Suprapubic skin (tissue), 4 donors: ENCODE measurements around the gene CFAP100. TPM values are rescaled to one million over a fixed set of nuclear protein-coding genes. Genes with fewer than 3 reads are reported as not detected.

Experiments used
- DNase-seq, 2 donors: peaks; one replicate each; pipeline ENCODE4 v3.0.0-alpha.2; 2019; ENCODE audit warnings: low spot score in 2 of 2
- H3K27ac ChIP-seq: fragments of 200-600 bp; sonication (generic); one replicate; pipeline ENCODE4 v1.5.1; 2019
- H3K27me3 ChIP-seq: fragments of 200-600 bp; sonication (generic); one replicate; pipeline ENCODE4 v1.5.1; 2019
- H3K36me3 ChIP-seq: fragments of 200-600 bp; sonication (generic); one replicate; pipeline ENCODE4 v1.5.1; 2019
- H3K4me1 ChIP-seq: fragments of 200-600 bp; sonication (generic); one replicate; pipeline ENCODE4 v1.5.1; 2019
- H3K4me3 ChIP-seq: fragments of 200-600 bp; sonication (generic); one replicate; pipeline ENCODE4 v1.5.1; 2019; ENCODE audit warnings: mild to moderate bottlenecking
- H3K9me3 ChIP-seq: fragments of 200-600 bp; sonication (generic); one replicate; pipeline ENCODE4 v1.5.1; 2019
- EP300 ChIP-seq: sonication (generic); formaldehyde crosslinking; IDR thresholded peaks from one replicate; pipeline ENCODE4 v1.6.1; 2017; ENCODE audit warnings: antibody characterized with exemption
- POLR2A ChIP-seq, 2 donors: fragments of 450-650 bp; IDR thresholded peaks; one replicate each; pipeline ENCODE4 v1.6.1; 2017; ENCODE audit warnings: antibody characterized with exemption in 2 of 2, mild to moderate bottlenecking in 2 of 2, moderate library complexity in 2 of 2
- POLR2AphosphoS5 ChIP-seq, 3 donors: sonication (generic); formaldehyde crosslinking; IDR thresholded peaks; one replicate each; pipeline ENCODE4 v1.6.1; 2017; ENCODE audit warnings: antibody characterized with exemption in 3 of 3
- WGBS: methylation state at CpG from one replicate; pipeline ENCODE4 v1.1.5; 2018; 5-methylcytosine and 5-hydroxymethylcytosine counted together
- total RNA-seq, 4 donors: library from RNA; depleted of rRNA; stranded (reverse); fragments of >200 nt; gene quantifications; one replicate each; pipeline ENCODE4 v1.1.0, GENCODE V29; 2016
- TF ChIP-seq, protein P1 (sequence below), 2 donors: fragments of 200-600 bp in 1 of 2; fragments of 450-650 bp in 1 of 2; sonication (generic) in 1 of 2; IDR thresholded peaks; one replicate each; pipeline ENCODE4 v1.5.1; 2016 to 2019; ENCODE audit warnings: antibody characterized with exemption in 2 of 2, mild to moderate bottlenecking in 1 of 2, moderate library complexity in 1 of 2

Gene CFAP100
- total RNA-seq, 4 donors from 2014 or later = not detected

DNA sequence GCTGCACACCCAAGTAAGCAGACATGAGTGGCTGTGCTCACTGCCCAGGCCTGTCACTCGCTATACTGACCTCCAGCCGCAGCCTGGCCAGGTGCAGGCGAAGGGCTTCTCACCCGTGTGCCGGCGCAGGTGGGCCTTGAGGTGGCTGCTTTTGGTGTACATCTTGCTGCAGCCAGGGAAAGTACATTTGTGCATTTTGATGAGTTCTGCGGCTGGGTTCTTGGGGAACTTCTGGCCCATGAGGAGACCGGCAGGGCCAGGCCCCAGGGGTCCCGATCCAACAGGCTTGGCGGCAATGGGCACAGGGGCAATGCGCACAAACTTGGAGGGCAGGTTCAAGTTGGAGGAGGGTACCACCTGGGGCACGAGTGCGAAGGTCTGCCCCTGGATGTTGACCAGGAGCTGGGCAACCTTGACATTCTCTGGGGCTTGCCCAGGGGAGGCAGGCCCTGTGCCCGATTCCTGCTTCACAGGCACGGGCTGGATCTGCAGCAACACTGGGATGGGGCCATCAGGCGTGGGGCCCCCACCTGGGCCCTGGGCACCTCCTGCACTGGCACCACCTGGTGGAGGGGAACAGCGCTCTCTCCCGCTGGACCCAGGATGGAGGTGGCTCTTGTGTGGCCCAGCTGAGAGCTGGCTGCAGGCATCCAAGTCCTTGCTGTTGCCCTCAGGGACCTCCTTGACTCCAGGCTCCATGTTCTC is 42.8 kb upstream of the CFAP100 start:
- Histone ChIP-seq H3K27me3 (peaks cover 8% of the 10 kb centered on the region), H3K4me3 (no peak overlapping the region), H3K36me3 (peaks cover 10% of the 10 kb centered on the region), H3K27ac (no peak overlapping the region), H3K4me1 (peaks cover 16% of the 10 kb centered on the region), H3K9me3 (no peaks in the 10 kb centered on the region)
- TF ChIP-seq POLR2AphosphoS5 (IDR thresholded peaks at IDR 0.05) = no peak
- TF ChIP-seq POLR2A (IDR thresholded peaks at IDR 0.05) = no peak
- TF ChIP-seq, protein P1, sequence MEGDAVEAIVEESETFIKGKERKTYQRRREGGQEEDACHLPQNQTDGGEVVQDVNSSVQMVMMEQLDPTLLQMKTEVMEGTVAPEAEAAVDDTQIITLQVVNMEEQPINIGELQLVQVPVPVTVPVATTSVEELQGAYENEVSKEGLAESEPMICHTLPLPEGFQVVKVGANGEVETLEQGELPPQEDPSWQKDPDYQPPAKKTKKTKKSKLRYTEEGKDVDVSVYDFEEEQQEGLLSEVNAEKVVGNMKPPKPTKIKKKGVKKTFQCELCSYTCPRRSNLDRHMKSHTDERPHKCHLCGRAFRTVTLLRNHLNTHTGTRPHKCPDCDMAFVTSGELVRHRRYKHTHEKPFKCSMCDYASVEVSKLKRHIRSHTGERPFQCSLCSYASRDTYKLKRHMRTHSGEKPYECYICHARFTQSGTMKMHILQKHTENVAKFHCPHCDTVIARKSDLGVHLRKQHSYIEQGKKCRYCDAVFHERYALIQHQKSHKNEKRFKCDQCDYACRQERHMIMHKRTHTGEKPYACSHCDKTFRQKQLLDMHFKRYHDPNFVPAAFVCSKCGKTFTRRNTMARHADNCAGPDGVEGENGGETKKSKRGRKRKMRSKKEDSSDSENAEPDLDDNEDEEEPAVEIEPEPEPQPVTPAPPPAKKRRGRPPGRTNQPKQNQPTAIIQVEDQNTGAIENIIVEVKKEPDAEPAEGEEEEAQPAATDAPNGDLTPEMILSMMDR (IDR thresholded peaks at IDR 0.05) = no peak
- no peak for TF ChIP-seq EP300
- WGBS = 95% methylated on average over 7 of the region's 18 CpGs
- DNase-seq = peak; percentile 51 to 71

DNA sequence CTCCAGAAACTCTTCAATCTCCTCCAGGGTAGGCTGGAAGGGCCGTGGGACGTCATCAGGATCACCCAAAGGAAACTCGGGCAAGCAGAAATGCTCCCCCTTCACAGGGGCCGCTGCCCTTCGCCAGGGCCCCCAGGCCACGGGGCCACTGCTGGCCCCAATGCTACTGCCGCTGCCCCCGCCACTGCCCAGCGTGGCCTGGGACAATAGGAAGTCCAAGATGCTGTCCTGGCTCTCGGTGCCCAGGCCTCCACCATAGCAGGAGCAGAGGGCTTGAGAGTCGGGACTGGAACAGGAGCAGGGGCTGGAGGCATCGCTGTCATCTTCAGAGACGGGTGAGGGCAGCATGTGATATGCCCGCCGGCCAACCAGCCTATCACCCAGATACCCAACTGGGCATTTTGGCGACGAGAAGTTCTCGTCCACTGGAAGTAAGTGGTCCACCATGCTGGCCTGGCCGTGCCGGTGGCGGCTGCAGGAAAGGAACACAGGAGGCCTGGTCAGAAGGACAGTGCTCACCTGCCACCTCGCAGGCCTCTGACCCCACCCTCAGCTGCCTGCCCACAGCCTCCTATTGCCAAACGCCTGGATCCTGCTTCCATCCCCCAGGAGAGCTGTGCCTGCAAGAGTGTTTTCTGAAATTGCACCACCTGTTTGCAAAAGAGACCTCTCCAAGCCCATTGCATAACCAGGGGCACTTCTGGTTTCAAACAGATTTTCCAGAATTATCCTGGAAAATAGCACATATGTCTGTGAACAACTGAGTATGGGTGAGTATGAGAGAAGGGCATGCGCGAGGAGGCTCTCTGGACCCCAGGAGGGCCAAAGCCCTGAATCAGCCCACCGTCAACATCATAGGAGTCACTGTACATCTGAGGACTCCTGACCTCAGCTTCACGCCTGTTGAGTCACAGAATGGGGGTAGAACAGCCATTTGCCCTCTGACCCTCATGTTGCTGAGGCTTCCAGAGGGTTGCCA is 41.9 kb upstream of the CFAP100 start:
- peaks cover 10% of the 10 kb centered on the region for H3K36me3 ChIP-seq
- 91% methylated on average over 20 of the region's 27 CpGs for WGBS
- peaks cover 8% of the 10 kb centered on the region for H3K27me3 ChIP-seq
- H3K4me3 ChIP-seq = no peak overlapping the region
- no peak overlapping the region for H3K27ac ChIP-seq
- TF ChIP-seq, protein P1 (IDR thresholded peaks at IDR 0.05) = no peak
- no peak for TF ChIP-seq POLR2A (IDR thresholded peaks at IDR 0.05)
- no peak for TF ChIP-seq POLR2AphosphoS5 (IDR thresholded peaks at IDR 0.05)
- no peak for TF ChIP-seq EP300
- peaks cover 20% of the 10 kb centered on the region for H3K4me1 ChIP-seq
- DNase-seq = peak; percentile 48 to 73
- H3K9me3 ChIP-seq = no peaks in the 10 kb centered on the region

DNA sequence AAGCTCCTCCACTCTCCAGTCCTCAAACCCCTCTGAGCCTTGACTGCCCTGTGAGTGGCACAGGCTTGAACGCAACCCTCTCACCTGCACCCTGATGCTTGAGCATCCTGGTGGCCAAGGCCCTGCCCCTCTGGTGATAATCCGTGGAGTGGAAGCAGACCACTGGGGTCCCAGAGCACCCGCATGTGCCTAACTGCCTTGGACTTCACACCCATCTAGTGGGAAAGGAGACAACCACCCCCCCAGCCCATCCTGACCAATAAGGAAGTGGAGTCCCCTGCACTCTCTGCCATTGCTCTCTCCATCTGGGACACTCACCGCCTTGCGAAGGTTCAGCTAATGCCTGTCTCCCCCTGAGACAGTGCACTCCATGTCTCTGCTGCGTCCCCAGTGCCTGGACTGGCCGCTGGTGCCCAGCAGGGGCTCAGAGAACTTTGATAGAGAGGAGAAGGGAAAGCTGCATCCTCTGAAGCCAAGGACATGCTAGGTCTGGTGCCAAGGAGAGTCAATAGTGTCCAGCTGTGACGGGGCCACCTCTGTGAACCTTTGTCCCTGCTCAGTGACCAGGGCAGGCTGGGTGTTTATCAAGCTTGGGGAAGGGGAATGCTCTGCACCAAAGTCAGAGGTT is 40.9 kb upstream of the CFAP100 start:
- peaks cover 10% of the 10 kb centered on the region for H3K36me3 ChIP-seq
- no peaks in the 10 kb centered on the region for H3K9me3 ChIP-seq
- no peak overlapping the region for H3K4me3 ChIP-seq
- TF ChIP-seq POLR2A (IDR thresholded peaks at IDR 0.05) (no peak), POLR2AphosphoS5 (IDR thresholded peaks at IDR 0.05) (no peak), EP300 (no peak)
- TF ChIP-seq, protein P1 (IDR thresholded peaks at IDR 0.05) = no peak
- peaks cover 26% of the 10 kb centered on the region for H3K4me1 ChIP-seq
- peak; percentile 58 to 63 for DNase-seq
- H3K27me3 ChIP-seq = peaks cover 17% of the 10 kb centered on the region
- no peak overlapping the region for H3K27ac ChIP-seq
- 91% methylated on average over 8 of the region's 8 CpGs for WGBS

DNA sequence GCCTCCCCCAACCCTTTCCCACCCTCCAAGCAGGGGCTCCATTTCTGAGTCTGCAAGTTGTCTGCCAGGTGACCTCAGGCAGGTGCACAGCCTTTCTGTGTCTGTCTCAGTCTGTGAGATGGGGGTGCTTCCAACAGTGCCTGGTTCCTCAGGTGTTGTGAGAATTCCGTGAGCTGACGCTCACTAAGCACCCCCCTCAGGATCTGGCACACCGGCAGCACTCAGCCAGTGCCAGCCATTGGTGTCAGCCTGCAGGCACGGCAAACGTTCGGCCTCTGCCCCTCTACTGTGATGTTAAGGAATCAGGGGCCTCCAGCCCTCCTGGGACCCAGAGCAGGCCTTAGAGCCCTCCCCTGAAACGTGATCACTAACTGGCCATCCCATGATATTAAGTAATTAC is 39.9 kb upstream of the CFAP100 start:
- 73% methylated on average over 4 of the region's 7 CpGs for WGBS
- TF ChIP-seq EP300 (no peak), POLR2A (IDR thresholded peaks at IDR 0.05) (no peak), POLR2AphosphoS5 (IDR thresholded peaks at IDR 0.05) (no peak)
- TF ChIP-seq, protein P1 (IDR thresholded peaks at IDR 0.05) = no peak
- peak in 1 of 2 donors; percentile 58 for DNase-seq
- Histone ChIP-seq H3K4me1 (peaks cover 26% of the 10 kb centered on the region), H3K36me3 (peaks cover 10% of the 10 kb centered on the region), H3K9me3 (no peaks in the 10 kb centered on the region), H3K4me3 (peak overlapping the region; percentile 84), H3K27ac (peak overlapping the region; percentile 4), H3K27me3 (peaks cover 21% of the 10 kb centered on the region)
